ENCODE measurements around the gene PARM1. TPM values are rescaled to one million over a fixed set of nuclear protein-coding genes. Genes with fewer than 3 reads are reported as not detected.

The PARM1 gene
- total RNA-seq, 2 donors from 2014 or later = 105 to 133 TPM

DNA sequence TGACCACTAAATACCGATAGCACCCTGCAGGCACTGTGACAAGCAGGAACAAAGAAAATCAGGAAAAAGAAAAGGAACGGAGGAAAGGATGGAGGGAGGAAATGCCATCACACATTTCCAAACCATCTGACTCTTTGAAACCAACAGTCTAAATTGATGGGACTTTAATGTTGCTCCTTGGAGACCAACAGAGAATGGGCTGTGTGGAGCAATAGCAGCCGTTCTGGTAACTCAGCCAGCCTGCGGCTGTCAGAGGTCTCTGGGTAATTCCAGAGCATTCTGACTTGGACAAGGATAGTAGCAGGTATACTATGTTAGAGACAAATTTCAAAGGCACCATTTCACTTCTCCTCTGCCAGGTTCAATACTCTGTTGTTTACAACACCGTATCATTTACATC is 18.0 kb downstream of the PARM1 start:
- intact Hi-C loops (cut with DNase I) = no loop called here
- no peaks in the 10 kb centered on the region for H3K36me3 ChIP-seq
- H3K9me3 ChIP-seq = no peaks in the 10 kb centered on the region
- no peak overlapping the region for H3K27ac ChIP-seq
- no peak overlapping the region for H3K4me3 ChIP-seq
- H3K4me1 ChIP-seq (replicated peaks) = no peaks in the 10 kb centered on the region
- WGBS = 85% methylated on average over 5 of the region's 5 CpGs
- no peaks in the 10 kb centered on the region for H3K27me3 ChIP-seq (replicated peaks; ENCODE audit: insufficient read depth)
- DNase-seq (ENCODE audit: low spot score) = no peak
- TF ChIP-seq POLR2A (IDR thresholded peaks at IDR 0.05) = no peak
- TF ChIP-seq, protein P1, sequence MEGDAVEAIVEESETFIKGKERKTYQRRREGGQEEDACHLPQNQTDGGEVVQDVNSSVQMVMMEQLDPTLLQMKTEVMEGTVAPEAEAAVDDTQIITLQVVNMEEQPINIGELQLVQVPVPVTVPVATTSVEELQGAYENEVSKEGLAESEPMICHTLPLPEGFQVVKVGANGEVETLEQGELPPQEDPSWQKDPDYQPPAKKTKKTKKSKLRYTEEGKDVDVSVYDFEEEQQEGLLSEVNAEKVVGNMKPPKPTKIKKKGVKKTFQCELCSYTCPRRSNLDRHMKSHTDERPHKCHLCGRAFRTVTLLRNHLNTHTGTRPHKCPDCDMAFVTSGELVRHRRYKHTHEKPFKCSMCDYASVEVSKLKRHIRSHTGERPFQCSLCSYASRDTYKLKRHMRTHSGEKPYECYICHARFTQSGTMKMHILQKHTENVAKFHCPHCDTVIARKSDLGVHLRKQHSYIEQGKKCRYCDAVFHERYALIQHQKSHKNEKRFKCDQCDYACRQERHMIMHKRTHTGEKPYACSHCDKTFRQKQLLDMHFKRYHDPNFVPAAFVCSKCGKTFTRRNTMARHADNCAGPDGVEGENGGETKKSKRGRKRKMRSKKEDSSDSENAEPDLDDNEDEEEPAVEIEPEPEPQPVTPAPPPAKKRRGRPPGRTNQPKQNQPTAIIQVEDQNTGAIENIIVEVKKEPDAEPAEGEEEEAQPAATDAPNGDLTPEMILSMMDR (IDR thresholded peaks at IDR 0.05) = no peak
- no peak for TF ChIP-seq POLR2AphosphoS5 (IDR thresholded peaks at IDR 0.05)

DNA sequence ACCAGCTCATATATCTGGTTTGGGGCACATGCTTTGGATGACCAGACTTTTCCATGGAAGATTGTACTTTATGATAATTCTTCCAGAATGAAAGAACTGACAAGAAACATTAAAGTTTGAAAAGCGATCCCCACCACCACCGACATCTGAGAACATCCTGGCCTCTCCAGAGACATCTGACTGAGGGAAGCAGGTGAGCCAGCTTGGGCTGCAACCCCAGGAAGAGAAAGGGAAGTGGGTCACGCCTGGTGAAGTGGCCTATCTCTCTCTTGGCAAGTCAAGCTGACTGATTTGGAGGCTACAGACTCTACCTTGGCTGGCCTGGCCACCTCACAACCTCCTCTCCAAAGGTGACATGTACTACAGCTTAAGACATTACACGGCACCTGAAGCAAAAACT is 20.7 kb downstream of the PARM1 start:
- intact Hi-C loops (cut with DNase I) = no loop called here
- Histone ChIP-seq H3K9me3 (no peaks in the 10 kb centered on the region), H3K4me1 (replicated peaks) (no peaks in the 10 kb centered on the region), H3K27me3 (replicated peaks; ENCODE audit: insufficient read depth) (no peaks in the 10 kb centered on the region), H3K27ac (no peak overlapping the region), H3K36me3 (no peaks in the 10 kb centered on the region), H3K4me3 (no peak overlapping the region)
- TF ChIP-seq POLR2A (IDR thresholded peaks at IDR 0.05) = no peak
- TF ChIP-seq, protein P1 (IDR thresholded peaks at IDR 0.05) = no peak
- TF ChIP-seq POLR2AphosphoS5 (IDR thresholded peaks at IDR 0.05) = no peak
- no peak for DNase-seq (ENCODE audit: low spot score)
- WGBS = 52% methylated on average over 4 of the region's 4 CpGs

DNA sequence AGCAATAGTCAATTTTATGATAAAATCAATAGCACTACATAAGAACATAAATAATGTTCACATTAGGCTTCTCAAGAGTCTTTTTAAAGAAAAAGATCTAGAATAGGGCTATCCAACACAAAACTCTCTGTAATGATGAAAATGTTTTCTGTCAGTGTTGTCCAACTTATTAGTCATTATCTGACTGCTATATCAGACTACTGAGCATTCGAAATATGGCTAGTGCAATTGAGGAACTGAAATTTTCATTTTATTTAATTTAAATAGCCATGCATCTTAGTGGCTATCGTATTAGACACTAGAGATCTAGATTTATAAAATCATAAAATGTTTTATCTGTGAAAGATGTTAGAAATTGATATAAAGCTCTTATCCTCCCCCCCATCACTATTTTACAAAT is 26.0 kb downstream of the PARM1 start:
- intact Hi-C loops (cut with DNase I) = no loop called here
- no peak for DNase-seq (ENCODE audit: low spot score)

DNA sequence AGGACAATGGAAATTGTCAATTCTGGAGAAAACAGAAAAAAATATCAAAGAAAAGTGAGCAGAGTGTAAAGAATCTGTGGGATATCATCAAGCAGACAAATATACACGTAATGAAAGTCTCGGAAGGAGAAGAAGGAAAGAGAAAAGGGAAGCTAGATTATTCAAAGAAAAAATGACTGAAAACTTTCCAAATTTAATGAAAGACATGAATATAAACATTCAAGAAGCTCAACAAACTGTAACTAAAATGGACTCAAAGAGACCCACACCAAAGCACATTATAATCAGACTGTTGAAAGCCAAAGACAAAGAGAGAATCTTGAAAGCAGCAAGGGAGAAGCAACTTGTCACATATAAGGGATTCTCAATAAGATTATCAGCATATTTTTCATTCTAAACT is 28.3 kb downstream of the PARM1 start:
- no peaks in the 10 kb centered on the region for H3K4me1 ChIP-seq (replicated peaks)
- no peaks in the 10 kb centered on the region for H3K9me3 ChIP-seq
- no peaks in the 10 kb centered on the region for H3K36me3 ChIP-seq
- TF ChIP-seq POLR2AphosphoS5 (IDR thresholded peaks at IDR 0.05) = no peak
- no peak for TF ChIP-seq POLR2A (IDR thresholded peaks at IDR 0.05)
- TF ChIP-seq, protein P1 (IDR thresholded peaks at IDR 0.05) = no peak
- no peak for DNase-seq (ENCODE audit: low spot score)
- H3K27ac ChIP-seq = no peak overlapping the region
- no peak overlapping the region for H3K4me3 ChIP-seq
- 91% methylated on average over 2 of the region's 2 CpGs for WGBS
- no peaks in the 10 kb centered on the region for H3K27me3 ChIP-seq (replicated peaks; ENCODE audit: insufficient read depth)
- intact Hi-C loops (cut with DNase I) = no loop called here

More for the DNA sequence above, 26.0 kb downstream of the PARM1 start:
- no peaks in the 10 kb centered on the region for H3K4me1 ChIP-seq (replicated peaks)
- H3K4me3 ChIP-seq = no peak overlapping the region
- no peaks in the 10 kb centered on the region for H3K27me3 ChIP-seq (replicated peaks; ENCODE audit: insufficient read depth)
- H3K36me3 ChIP-seq = no peaks in the 10 kb centered on the region
- H3K9me3 ChIP-seq = no peaks in the 10 kb centered on the region
- no peak overlapping the region for H3K27ac ChIP-seq
- TF ChIP-seq POLR2A (IDR thresholded peaks at IDR 0.05) = no peak
- TF ChIP-seq, protein P1 (IDR thresholded peaks at IDR 0.05) = no peak
- no peak for TF ChIP-seq POLR2AphosphoS5 (IDR thresholded peaks at IDR 0.05)
- 98% methylated on average over 2 of the region's 2 CpGs for WGBS

DNA sequence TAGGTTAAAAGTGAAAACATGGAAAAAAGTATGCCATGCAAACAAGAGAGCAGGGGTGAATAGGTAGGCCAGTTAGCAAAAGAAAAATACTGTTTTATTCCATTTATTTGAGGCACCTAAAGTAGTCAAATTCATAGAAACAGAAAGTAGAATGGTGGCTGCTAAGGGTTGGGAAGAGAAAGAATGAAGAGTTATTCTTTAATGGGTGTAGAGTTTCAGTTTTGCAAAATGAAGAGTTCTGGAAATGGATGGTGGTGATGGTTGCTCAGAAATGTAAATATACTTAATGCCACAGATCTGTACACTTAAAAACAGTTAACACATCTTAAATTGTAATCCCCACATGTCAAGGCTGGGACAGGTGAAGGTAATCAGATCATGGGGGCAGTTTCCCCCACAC is 29.7 kb downstream of the PARM1 start:
- H3K9me3 ChIP-seq = no peaks in the 10 kb centered on the region
- DNase-seq (ENCODE audit: low spot score) = no peak
- H3K27ac ChIP-seq = no peak overlapping the region
- H3K36me3 ChIP-seq = no peaks in the 10 kb centered on the region
- no peak overlapping the region for H3K4me3 ChIP-seq
- no peaks in the 10 kb centered on the region for H3K27me3 ChIP-seq (replicated peaks; ENCODE audit: insufficient read depth)
- intact Hi-C loops (cut with DNase I) = no loop called here
- no peak for TF ChIP-seq POLR2AphosphoS5 (IDR thresholded peaks at IDR 0.05)
- TF ChIP-seq, protein P1 (IDR thresholded peaks at IDR 0.05) = no peak
- TF ChIP-seq POLR2A (IDR thresholded peaks at IDR 0.05) = no peak
- H3K4me1 ChIP-seq (replicated peaks) = no peaks in the 10 kb centered on the region
